Nephron (organoid): ENCODE results near the gene LRRC4C.
A peak's percentile ranks its signal among the peaks of the same experiment; 100 is the strongest.

Experiments used
- H3K27ac Mint-ChIP-seq, 3 experiments: 2 replicates each; pipeline ENCODE4 v1.8.0; 2020; ENCODE audit warnings: mixed read lengths in 3 of 3, mild to moderate bottlenecking in 2 of 3, moderate library complexity in 1 of 3
- H3K27me3 Mint-ChIP-seq: 2 replicates; pipeline ENCODE4 v1.8.0; 2021; ENCODE audit warnings: low read depth, mild to moderate bottlenecking, moderate library complexity, mixed read lengths
- H3K36me3 Mint-ChIP-seq: 2 replicates; pipeline ENCODE4 v1.8.0; 2020; ENCODE audit warnings: low read depth, mixed read lengths
- H3K4me1 Mint-ChIP-seq: 2 replicates; pipeline ENCODE4 v1.8.0; 2020; ENCODE audit warnings: mixed read lengths
- H3K4me3 Mint-ChIP-seq, 3 experiments: 2 replicates each; pipeline ENCODE4 v1.8.0; 2020; ENCODE audit warnings: mild to moderate bottlenecking in 3 of 3, mixed read lengths in 3 of 3, moderate library complexity in 2 of 3
- H3K9me3 Mint-ChIP-seq: 2 replicates; pipeline ENCODE4 v1.8.0; 2020; ENCODE audit warnings: mixed read lengths
- CTCF ChIP-seq, 3 experiments: fragments of 200-600 bp; sonication (generic); IDR thresholded peaks; one replicate each; pipeline ENCODE4 v1.5.0; 2021; ENCODE audit warnings: antibody characterized with exemption in 3 of 3; ENCODE audit not compliant: unreplicated experiment in 3 of 3

Gene LRRC4C

DNA sequence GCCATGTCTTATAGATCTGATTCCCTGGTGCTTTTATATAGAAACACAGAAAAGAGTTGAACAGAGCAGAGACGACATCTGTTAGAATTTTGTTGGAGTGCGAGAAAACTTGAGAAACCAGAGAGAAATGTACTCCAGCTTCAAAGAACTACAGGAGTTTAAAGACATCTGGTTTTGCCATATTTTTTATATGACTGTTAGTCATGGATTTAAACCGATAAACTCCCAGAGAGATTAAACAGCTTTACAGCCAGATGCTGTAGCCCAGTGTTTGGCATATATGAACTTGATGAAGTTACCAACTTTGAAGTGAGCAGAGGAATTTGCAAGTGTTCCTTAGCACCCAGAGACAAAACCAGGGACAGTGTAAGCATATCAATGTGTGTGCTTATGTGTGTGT is 1083.1 kb downstream of the LRRC4C start:
- no peak overlapping the region for H3K4me3 Mint-ChIP-seq
- no peaks in the 10 kb centered on the region for H3K36me3 Mint-ChIP-seq
- peak overlapping the region in 2 of 3 experiments; percentile 3 to 85 for H3K27ac Mint-ChIP-seq
- no peaks in the 10 kb centered on the region for H3K27me3 Mint-ChIP-seq
- H3K4me1 Mint-ChIP-seq, result peaks cover 7% of the 10 kb centered on the region
- no peaks in the 10 kb centered on the region for H3K9me3 Mint-ChIP-seq
- no peak for TF ChIP-seq CTCF (IDR thresholded peaks at IDR 0.05; ENCODE audit: unreplicated experiment in 3 of 3)

DNA sequence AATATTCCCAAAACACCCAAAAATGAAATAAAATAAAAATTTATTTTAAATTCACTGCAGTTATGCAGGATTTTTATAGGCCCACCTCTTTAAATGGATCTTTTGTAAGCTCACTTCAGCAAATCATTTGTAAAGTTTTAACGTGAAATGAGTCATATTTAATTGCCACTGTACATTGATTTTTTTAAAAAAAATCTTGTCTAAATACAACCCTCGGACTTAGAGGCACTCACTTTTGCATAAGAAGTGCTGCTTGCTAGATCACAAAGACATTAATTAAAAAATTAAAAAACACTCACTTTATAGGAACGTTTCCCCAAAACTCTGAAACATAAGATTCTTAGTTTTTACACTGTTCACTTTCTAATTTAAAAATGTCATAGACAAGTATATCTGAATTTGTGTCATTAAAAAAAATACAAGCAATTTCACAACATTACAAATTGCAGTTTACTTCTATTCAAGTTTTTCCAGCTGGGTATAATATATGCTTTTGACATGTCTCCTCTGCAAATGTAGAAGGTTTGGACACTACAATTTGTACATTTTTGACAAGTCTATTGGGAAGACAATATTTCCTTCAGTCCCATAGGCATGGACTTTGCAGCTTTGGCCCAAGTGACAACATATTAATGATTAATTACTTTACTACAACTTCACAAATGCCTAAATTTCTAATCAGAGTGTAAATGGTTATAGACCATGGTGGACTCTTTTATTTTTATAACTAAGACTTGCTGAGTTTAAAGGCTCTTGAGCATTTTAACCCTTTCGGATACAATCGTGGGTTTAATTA is 1088.4 kb downstream of the LRRC4C start:
- Mint-ChIP-seq H3K9me3 (no peaks in the 10 kb centered on the region), H3K4me1 (peaks cover under 1% of the 10 kb centered on the region), H3K4me3 (no peak overlapping the region), H3K27ac (no peak overlapping the region), H3K27me3 (no peaks in the 10 kb centered on the region), H3K36me3 (no peaks in the 10 kb centered on the region)
- TF ChIP-seq CTCF (IDR thresholded peaks at IDR 0.05; ENCODE audit: unreplicated experiment in 3 of 3), result no peak

DNA sequence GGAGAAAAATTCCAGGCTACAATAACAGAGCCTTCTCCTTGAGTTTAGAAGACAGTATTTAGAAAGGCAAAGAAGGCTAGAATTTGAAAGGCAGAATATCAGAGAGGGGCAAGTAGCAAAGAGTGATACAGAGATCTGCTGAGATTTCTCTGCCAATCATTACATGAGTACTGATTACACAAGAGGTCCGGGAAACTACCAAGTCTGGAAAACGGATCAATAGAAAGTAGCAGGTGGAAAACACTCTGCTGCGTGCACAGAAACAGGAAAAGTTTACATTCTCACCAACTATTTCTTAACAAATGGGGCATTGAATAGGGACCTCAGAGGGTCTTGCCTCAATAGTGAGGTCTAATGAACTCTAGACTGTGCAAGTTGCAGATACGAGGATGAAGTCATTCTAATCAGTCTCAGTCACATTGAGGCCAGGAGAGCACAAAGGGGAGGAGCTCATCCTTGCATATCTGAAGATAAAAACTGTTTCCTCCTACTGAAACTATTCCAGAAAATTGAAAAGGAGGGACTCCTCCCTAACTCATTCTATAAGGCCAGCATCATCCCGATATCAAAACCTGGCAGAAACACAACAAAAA is 1099.2 kb downstream of the LRRC4C start:
- H3K4me1 Mint-ChIP-seq, result no peaks in the 10 kb centered on the region
- no peaks in the 10 kb centered on the region for H3K27me3 Mint-ChIP-seq
- no peak for TF ChIP-seq CTCF (IDR thresholded peaks at IDR 0.05; ENCODE audit: unreplicated experiment in 3 of 3)
- no peak overlapping the region for H3K27ac Mint-ChIP-seq
- no peaks in the 10 kb centered on the region for H3K9me3 Mint-ChIP-seq
- H3K36me3 Mint-ChIP-seq, result no peaks in the 10 kb centered on the region
- H3K4me3 Mint-ChIP-seq, result no peak overlapping the region

DNA sequence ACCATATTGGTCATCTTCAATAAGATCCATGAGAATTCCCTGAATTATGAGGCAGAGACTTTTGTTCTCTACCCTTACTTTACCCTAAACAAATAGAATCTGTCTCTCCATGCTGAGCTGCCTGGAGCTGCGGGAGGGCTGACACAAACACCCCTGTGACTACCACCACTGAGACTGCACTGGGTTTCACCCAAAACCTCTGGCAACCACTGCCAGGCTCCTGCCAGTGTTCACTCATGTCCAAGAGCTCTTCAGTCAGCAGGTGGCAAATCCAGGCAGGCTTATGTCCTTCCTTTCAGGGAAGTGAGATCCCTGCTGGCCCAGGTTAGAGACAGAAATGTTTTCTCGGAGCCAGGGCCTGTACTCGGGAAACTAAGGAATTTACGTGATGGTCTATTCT is 1105.3 kb downstream of the LRRC4C start:
- H3K4me3 Mint-ChIP-seq, result no peak overlapping the region
- no peak for TF ChIP-seq CTCF (IDR thresholded peaks at IDR 0.05; ENCODE audit: unreplicated experiment in 3 of 3)
- H3K27me3 Mint-ChIP-seq, result no peaks in the 10 kb centered on the region
- no peaks in the 10 kb centered on the region for H3K9me3 Mint-ChIP-seq
- no peak overlapping the region for H3K27ac Mint-ChIP-seq
- no peaks in the 10 kb centered on the region for H3K4me1 Mint-ChIP-seq
- H3K36me3 Mint-ChIP-seq, result no peaks in the 10 kb centered on the region

GRCh38 chr11:40340911-40341310 is 1118.5 kb downstream of the LRRC4C start:
- H3K4me1 Mint-ChIP-seq, result no peaks in the 10 kb centered on the region
- H3K27me3 Mint-ChIP-seq, result no peaks in the 10 kb centered on the region
- no peak for TF ChIP-seq CTCF (IDR thresholded peaks at IDR 0.05; ENCODE audit: unreplicated experiment in 3 of 3)
- H3K9me3 Mint-ChIP-seq, result peaks cover 11% of the 10 kb centered on the region
- no peak overlapping the region for H3K27ac Mint-ChIP-seq
- H3K36me3 Mint-ChIP-seq, result no peaks in the 10 kb centered on the region
- H3K4me3 Mint-ChIP-seq, result no peak overlapping the region

- no peak overlapping the region for H3K4me3 Mint-ChIP-seq
- H3K36me3 Mint-ChIP-seq, result no peaks in the 10 kb centered on the region
- no peak overlapping the region for H3K27ac Mint-ChIP-seq
- no peaks in the 10 kb centered on the region for H3K4me1 Mint-ChIP-seq
- H3K27me3 Mint-ChIP-seq, result no peaks in the 10 kb centered on the region
- TF ChIP-seq CTCF (IDR thresholded peaks at IDR 0.05; ENCODE audit: unreplicated experiment in 3 of 3), result no peak
- H3K9me3 Mint-ChIP-seq, result peaks cover 4% of the 10 kb centered on the region
Observed at GRCh38 chr11:40338739-40339138, 1120.7 kb downstream of the LRRC4C start.
